ENCODE measurements around the gene LOXL1. TPM values are rescaled to one million over a fixed set of nuclear protein-coding genes. Genes with fewer than 3 reads are reported as not detected.

LOXL1 gene
- total RNA-seq, 2 experiments from 2014 or later = not detected

- CTCF ChIA-PET (ENCODE audit: unreplicated experiment) = no interaction called here
Measured at GRCh38 chr15:73915082-73915481, 11.2 kb upstream of the LOXL1 start.

GRCh38 chr15:73918784-73919183 is 7.5 kb upstream of the LOXL1 start:
- Histone ChIP-seq H3K27ac (ENCODE audit: low read depth, low read length, poor library complexity, severe bottlenecking) (no peak overlapping the region), H3K4me2 (ENCODE audit: low read length) (no peak overlapping the region), H3K9me3 (ENCODE audit: low read length) (no peaks in the 10 kb centered on the region), H3K9me2 (ENCODE audit: insufficient read depth, low read length) (no peaks in the 10 kb centered on the region), H3K4me3 (ENCODE audit: low read depth, low read length, poor library complexity, severe bottlenecking) (no peak overlapping the region), H3K4me1 (ENCODE audit: insufficient read depth, low read length, poor library complexity, severe bottlenecking) (peaks cover 3% of the 10 kb centered on the region), H4K20me1 (ENCODE audit: insufficient read depth, low read length) (no peaks in the 10 kb centered on the region), H2AFZ (ENCODE audit: low read length) (no peak overlapping the region), H3K36me3 (ENCODE audit: insufficient read depth, low read length) (no peaks in the 10 kb centered on the region), H3K79me2 (ENCODE audit: insufficient read depth, low read depth, low read length) (no peaks in the 10 kb centered on the region)
- intact Hi-C loops (cut with micrococcal nuclease; ENCODE audit: unreplicated experiment) = no loop called here
- TF ChIP-seq EZH2phosphoT487 (IDR thresholded peaks at IDR 0.05; ENCODE audit: borderline replicate concordance, low read depth, low read length) (no peak), CTCF (conservative IDR thresholded peaks at IDR 0.05; ENCODE audit: low read length) (no peak)
- ChIA-PET CTCF (ENCODE audit: unreplicated experiment) (no interaction called here), POLR2A (no interaction called here)
- BruUV-seq (replicated peaks) = no TSS peak
- DNase-seq (ENCODE audit: low spot score) = no peak

More at GRCh38 chr15:73915082-73915481, 11.2 kb upstream of the LOXL1 start:
- POLR2A ChIA-PET = interaction anchor here (0.6 kb wide), 1 partner anchor 673 kb away, joined by 3 read pairs; no protein-coding TSS in a partner anchor
- H3K36me3 ChIP-seq (ENCODE audit: insufficient read depth, low read length) = no peaks in the 10 kb centered on the region
- H3K4me1 ChIP-seq (ENCODE audit: insufficient read depth, low read length, poor library complexity, severe bottlenecking) = no peaks in the 10 kb centered on the region
- H3K9me3 ChIP-seq (ENCODE audit: low read length) = no peaks in the 10 kb centered on the region
- TF ChIP-seq EZH2phosphoT487 (IDR thresholded peaks at IDR 0.05; ENCODE audit: borderline replicate concordance, low read depth, low read length) = no peak
- no peak for TF ChIP-seq CTCF (conservative IDR thresholded peaks at IDR 0.05; ENCODE audit: low read length)
- no peak overlapping the region for H3K4me3 ChIP-seq (ENCODE audit: low read depth, low read length, poor library complexity, severe bottlenecking)
- no peaks in the 10 kb centered on the region for H4K20me1 ChIP-seq (ENCODE audit: insufficient read depth, low read length)
- no peak overlapping the region for H2AFZ ChIP-seq (ENCODE audit: low read length)
- no peaks in the 10 kb centered on the region for H3K9me2 ChIP-seq (ENCODE audit: insufficient read depth, low read length)
- H3K4me2 ChIP-seq (ENCODE audit: low read length) = no peak overlapping the region
- no peaks in the 10 kb centered on the region for H3K79me2 ChIP-seq (ENCODE audit: insufficient read depth, low read depth, low read length)
- intact Hi-C loops (cut with micrococcal nuclease; ENCODE audit: unreplicated experiment) = no loop called here
- no peak overlapping the region for H3K27ac ChIP-seq (ENCODE audit: low read depth, low read length, poor library complexity, severe bottlenecking)
- no peak for DNase-seq (ENCODE audit: low spot score)
- no TSS peak for BruUV-seq (replicated peaks)

- Histone ChIP-seq H3K9me2 (ENCODE audit: insufficient read depth, low read length) (no peaks in the 10 kb centered on the region), H2AFZ (ENCODE audit: low read length) (no peak overlapping the region), H3K4me2 (ENCODE audit: low read length) (no peak overlapping the region), H4K20me1 (ENCODE audit: insufficient read depth, low read length) (no peaks in the 10 kb centered on the region), H3K4me1 (ENCODE audit: insufficient read depth, low read length, poor library complexity, severe bottlenecking) (peaks cover 3% of the 10 kb centered on the region), H3K79me2 (ENCODE audit: insufficient read depth, low read depth, low read length) (no peaks in the 10 kb centered on the region), H3K36me3 (ENCODE audit: insufficient read depth, low read length) (no peaks in the 10 kb centered on the region), H3K27ac (ENCODE audit: low read depth, low read length, poor library complexity, severe bottlenecking) (no peak overlapping the region), H3K4me3 (ENCODE audit: low read depth, low read length, poor library complexity, severe bottlenecking) (no peak overlapping the region), H3K9me3 (ENCODE audit: low read length) (no peaks in the 10 kb centered on the region)
- CTCF ChIA-PET (ENCODE audit: unreplicated experiment) = no interaction called here
- no peak for DNase-seq (ENCODE audit: low spot score)
- POLR2A ChIA-PET = interaction anchor here (1.2 kb wide), 1 partner anchor 13 kb away, joined by 3 read pairs; no protein-coding TSS in a partner anchor
- no TSS peak for BruUV-seq (replicated peaks)
- TF ChIP-seq EZH2phosphoT487 (IDR thresholded peaks at IDR 0.05; ENCODE audit: borderline replicate concordance, low read depth, low read length) (no peak), CTCF (conservative IDR thresholded peaks at IDR 0.05; ENCODE audit: low read length) (no peak)
- intact Hi-C loops (cut with micrococcal nuclease; ENCODE audit: unreplicated experiment) = no loop called here
Measured at GRCh38 chr15:73919706-73920105, 6.6 kb upstream of the LOXL1 start.
